CD8-positive, alpha-beta memory T cell (primary cell): ENCODE results near the gene GNG13. TPM values are rescaled to one million over a fixed set of nuclear protein-coding genes. Genes with fewer than 3 reads are reported as not detected.
A peak's percentile ranks its signal among the peaks of the same experiment; 100 is the strongest.

Source experiments
- CTCF ChIA-PET: fragments of 350-600 bp; sonication (Branson Sonifier 250); formaldehyde crosslinking; loops from one replicate; lab custom pipeline; 2021; ENCODE audit warnings: antibody characterized with exemption; lab: Charles Lee
- POLR2A ChIA-PET: fragments of 350-600 bp; sonication (Branson Sonifier 250); formaldehyde crosslinking; loops from one replicate; lab custom pipeline; 2021; ENCODE audit warnings: antibody characterized with exemption; lab: Charles Lee
- DNase-seq, 5 donors: peaks; one replicate each; pipeline versions ENCODE4 v3.0.0 to v3.0.0-alpha.2; 2020 to 2022; ENCODE audit warnings: mixed read lengths in 1 of 5
- H3K27ac ChIP-seq: one replicate; pipeline ENCODE4 v1.7.0; 2013; ENCODE audit warnings: low read depth, mild to moderate bottlenecking, low read length, moderate library complexity
- H3K27me3 ChIP-seq: 2 replicates; pipeline ENCODE4 v1.7.0; 2013; ENCODE audit warnings: low read length, mild to moderate bottlenecking; ENCODE audit not compliant: insufficient read depth, poor library complexity, severe bottlenecking
- H3K36me3 ChIP-seq: 2 replicates; pipeline ENCODE4 v1.7.0; 2013; ENCODE audit warnings: mild to moderate bottlenecking, low read length, moderate library complexity; ENCODE audit not compliant: insufficient read depth
- H3K4me1 ChIP-seq: 2 replicates; pipeline ENCODE4 v1.7.0; 2013; ENCODE audit warnings: mild to moderate bottlenecking, low read length, moderate library complexity; ENCODE audit not compliant: insufficient read depth
- H3K4me3 ChIP-seq: 2 replicates; pipeline ENCODE4 v1.7.0; 2013; ENCODE audit warnings: mild to moderate bottlenecking, low read length
- H3K9me3 ChIP-seq: 2 replicates; pipeline ENCODE4 v1.7.0; 2013; ENCODE audit warnings: mild to moderate bottlenecking, low read length
- H3K27ac Mint-ChIP-seq, 8 donors: one replicate each; pipeline ENCODE4 v1.8.0; 2020 to 2021; ENCODE audit warnings: mixed read lengths in 8 of 8, mild to moderate bottlenecking in 6 of 8, inconsistent platforms in 3 of 8, moderate library complexity in 3 of 8
- H3K27me3 Mint-ChIP-seq, 2 donors: one replicate each; pipeline ENCODE4 v1.8.0; 2020 to 2021; ENCODE audit warnings: mixed read lengths in 2 of 2, mild to moderate bottlenecking in 1 of 2, moderate library complexity in 1 of 2
- H3K36me3 Mint-ChIP-seq, 3 donors: one replicate each; pipeline ENCODE4 v1.8.0; 2020 to 2021; ENCODE audit warnings: mixed read lengths in 3 of 3, inconsistent platforms in 1 of 3, mild to moderate bottlenecking in 1 of 3
- H3K4me1 Mint-ChIP-seq, 3 donors: one replicate each; pipeline ENCODE4 v1.8.0; 2020 to 2021; ENCODE audit warnings: mixed read lengths in 3 of 3, inconsistent platforms in 1 of 3, mild to moderate bottlenecking in 1 of 3
- H3K4me3 Mint-ChIP-seq, 7 donors: one replicate each; pipeline ENCODE4 v1.8.0; 2020 to 2021; ENCODE audit warnings: mixed read lengths in 7 of 7, mild to moderate bottlenecking in 6 of 7, moderate library complexity in 4 of 7, inconsistent platforms in 2 of 7
- H3K9me3 Mint-ChIP-seq, 5 donors: one replicate each; pipeline ENCODE4 v1.8.0; 2020 to 2022; ENCODE audit warnings: mixed read lengths in 5 of 5, mild to moderate bottlenecking in 3 of 5, moderate library complexity in 2 of 5, inconsistent platforms in 1 of 5
- polyA plus RNA-seq: library from polyadenylated mRNA; unstranded; fragments of 300-500 nt; fragmentation: Illumina TruSeq; gene quantifications from one replicate; pipeline ENCODE4 v1.2.3, GENCODE V29; 2021
- total RNA-seq, 2 experiments: library from RNA; stranded (reverse); gene quantifications; one replicate each; pipeline ENCODE4 v1.2.3, GENCODE V29; 2021

Gene GNG13
- total and polyA plus RNA-seq, 3 experiments from 2014 or later = not detected

GRCh38 chr16:828891-829290 lies 28.4 kb upstream of the GNG13 start:
- Mint-ChIP-seq H3K4me1 (no peaks in the 10 kb centered on the region), H3K36me3 (no peaks in the 10 kb centered on the region), H3K27me3 (peaks cover 5 to 14% of the 10 kb centered on the region in 2 donors), H3K27ac (no peak overlapping the region), H3K9me3 (no peaks in the 10 kb centered on the region), H3K4me3 (no peak overlapping the region)
- H3K27ac ChIP-seq = no peak overlapping the region
- no peaks in the 10 kb centered on the region for H3K36me3 ChIP-seq
- H3K27me3 ChIP-seq = no peaks in the 10 kb centered on the region
- no peak overlapping the region for H3K4me3 ChIP-seq
- no peak for DNase-seq
- ChIA-PET CTCF (no interaction called here), POLR2A (no interaction called here)
- no peaks in the 10 kb centered on the region for H3K9me3 ChIP-seq
- no peaks in the 10 kb centered on the region for H3K4me1 ChIP-seq

DNA sequence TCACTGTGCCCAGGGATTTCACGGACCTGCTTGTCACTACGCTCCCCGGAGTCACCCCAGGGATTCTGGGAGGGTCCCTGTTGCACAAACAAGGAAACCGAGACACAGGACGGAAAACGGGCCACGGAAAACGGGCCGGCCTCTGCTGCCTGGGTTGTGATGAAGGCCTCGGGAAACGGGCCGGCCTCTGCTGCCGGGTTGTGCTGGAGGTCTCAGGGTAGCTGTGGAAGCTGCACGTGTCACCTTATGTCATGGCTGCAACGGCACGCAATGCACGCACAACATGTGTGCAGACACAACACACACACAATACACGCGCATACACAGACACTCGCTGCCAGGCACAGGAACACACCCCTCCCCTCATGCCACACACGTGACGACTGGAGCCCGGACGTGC lies 27.0 kb upstream of the GNG13 start:
- Mint-ChIP-seq H3K9me3 (no peaks in the 10 kb centered on the region), H3K4me3 (no peak overlapping the region), H3K27ac (no peak overlapping the region), H3K27me3 (peaks cover 5 to 19% of the 10 kb centered on the region in 2 donors), H3K4me1 (no peaks in the 10 kb centered on the region), H3K36me3 (no peaks in the 10 kb centered on the region)
- H3K27ac ChIP-seq = no peak overlapping the region
- POLR2A ChIA-PET = no interaction called here
- no peak for DNase-seq
- CTCF ChIA-PET = no interaction called here
- no peaks in the 10 kb centered on the region for H3K36me3 ChIP-seq
- H3K4me3 ChIP-seq = no peak overlapping the region
- no peaks in the 10 kb centered on the region for H3K9me3 ChIP-seq
- H3K27me3 ChIP-seq = no peaks in the 10 kb centered on the region
- H3K4me1 ChIP-seq = no peaks in the 10 kb centered on the region

- H3K36me3 ChIP-seq = no peaks in the 10 kb centered on the region
- no peaks in the 10 kb centered on the region for H3K9me3 ChIP-seq
- no peak overlapping the region for H3K4me3 ChIP-seq
- no peaks in the 10 kb centered on the region for H3K27me3 ChIP-seq
- peaks cover 0 to 5% (median 0%) of the 10 kb centered on the region in 3 donors for H3K4me1 Mint-ChIP-seq
- H3K4me3 Mint-ChIP-seq = no peak overlapping the region
- ChIA-PET CTCF (no interaction called here), POLR2A (no interaction called here)
- no peak overlapping the region for H3K27ac ChIP-seq
- no peaks in the 10 kb centered on the region for H3K9me3 Mint-ChIP-seq
- H3K27me3 Mint-ChIP-seq = peaks cover 7 to 27% of the 10 kb centered on the region in 2 donors
- no peaks in the 10 kb centered on the region for H3K36me3 Mint-ChIP-seq
- no peaks in the 10 kb centered on the region for H3K4me1 ChIP-seq
- no peak for DNase-seq
- H3K27ac Mint-ChIP-seq = peak overlapping the region in 1 of 8 donors; percentile 63
These were observed 25.0 kb upstream of the GNG13 start for GRCh38 chr16:825341-826061.

DNA sequence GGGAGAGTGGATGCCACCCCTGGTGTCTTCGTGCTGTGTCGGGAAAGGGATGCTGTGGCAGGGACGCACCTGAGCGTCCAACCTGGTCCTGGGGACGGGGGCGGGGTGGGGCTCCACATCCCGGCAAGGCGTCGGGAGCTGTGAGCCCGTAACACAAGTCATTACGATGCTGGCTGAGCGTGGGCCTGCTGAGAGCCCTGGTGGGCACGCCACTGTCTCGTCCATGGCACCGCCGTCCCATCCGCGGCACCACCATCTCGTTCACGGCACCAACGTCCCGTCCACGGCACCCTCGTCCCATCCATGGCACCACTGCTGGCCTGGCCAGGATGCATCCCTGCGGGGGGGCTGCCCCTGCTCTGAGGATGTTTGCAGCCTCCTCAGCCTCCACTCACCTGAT lies 24.1 kb upstream of the GNG13 start:
- ChIA-PET CTCF (no interaction called here), POLR2A (no interaction called here)
- Mint-ChIP-seq H3K36me3 (no peaks in the 10 kb centered on the region), H3K9me3 (no peaks in the 10 kb centered on the region), H3K4me1 (peaks cover 4 to 11% (median 5%) of the 10 kb centered on the region in 3 donors), H3K4me3 (no peak overlapping the region), H3K27me3 (peaks cover 9 to 26% of the 10 kb centered on the region in 2 donors), H3K27ac (no peak overlapping the region)
- H3K9me3 ChIP-seq = no peaks in the 10 kb centered on the region
- H3K4me1 ChIP-seq = peaks cover 4% of the 10 kb centered on the region
- no peak for DNase-seq
- no peak overlapping the region for H3K4me3 ChIP-seq
- peaks cover under 1% of the 10 kb centered on the region for H3K27me3 ChIP-seq
- no peak overlapping the region for H3K27ac ChIP-seq
- H3K36me3 ChIP-seq = no peaks in the 10 kb centered on the region

- H3K4me1 Mint-ChIP-seq = peaks cover 6 to 15% (median 9%) of the 10 kb centered on the region in 3 donors
- no peaks in the 10 kb centered on the region for H3K9me3 Mint-ChIP-seq
- H3K4me3 Mint-ChIP-seq = no peak overlapping the region
- ChIA-PET CTCF (no interaction called here), POLR2A (no interaction called here)
- peaks cover 7% of the 10 kb centered on the region for H3K4me1 ChIP-seq
- no peaks in the 10 kb centered on the region for H3K36me3 Mint-ChIP-seq
- H3K36me3 ChIP-seq = no peaks in the 10 kb centered on the region
- H3K27me3 ChIP-seq = peaks cover 4% of the 10 kb centered on the region
- no peak for DNase-seq
- no peak overlapping the region for H3K27ac Mint-ChIP-seq
- no peak overlapping the region for H3K27ac ChIP-seq
- H3K27me3 Mint-ChIP-seq = peaks cover 13 to 28% of the 10 kb centered on the region in 2 donors
- no peak overlapping the region for H3K4me3 ChIP-seq
- no peaks in the 10 kb centered on the region for H3K9me3 ChIP-seq
These were observed 23.7 kb upstream of the GNG13 start for GRCh38 chr16:824194-824593.

DNA sequence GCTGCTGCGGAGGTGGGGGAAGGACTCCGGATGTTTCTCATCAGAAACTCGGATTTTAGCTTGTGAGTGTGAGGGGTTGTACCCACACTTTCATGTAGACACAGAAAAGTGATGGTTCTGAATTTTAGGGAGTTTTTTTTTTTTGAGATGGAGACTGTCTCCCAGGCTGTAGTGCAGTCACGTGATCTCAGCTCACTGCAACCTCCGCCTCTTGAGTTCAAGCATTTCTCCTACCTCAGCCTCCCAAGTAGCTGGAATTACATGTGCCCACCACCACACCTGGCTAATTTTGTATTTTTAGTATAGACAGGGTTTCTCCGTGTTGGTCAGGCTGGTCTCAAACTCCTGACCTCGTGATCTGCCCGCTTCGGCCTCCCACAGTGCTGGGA lies 22.4 kb upstream of the GNG13 start:
- H3K4me1 ChIP-seq = peaks cover 7% of the 10 kb centered on the region
- H3K36me3 Mint-ChIP-seq = no peaks in the 10 kb centered on the region
- peaks cover 4% of the 10 kb centered on the region for H3K27me3 ChIP-seq
- CTCF ChIA-PET = no interaction called here
- POLR2A ChIA-PET = no interaction called here
- peaks cover 12 to 28% of the 10 kb centered on the region in 2 donors for H3K27me3 Mint-ChIP-seq
- no peak overlapping the region for H3K4me3 Mint-ChIP-seq
- no peaks in the 10 kb centered on the region for H3K9me3 Mint-ChIP-seq
- H3K36me3 ChIP-seq = no peaks in the 10 kb centered on the region
- no peak for DNase-seq
- H3K27ac ChIP-seq = no peak overlapping the region
- no peak overlapping the region for H3K4me3 ChIP-seq
- H3K9me3 ChIP-seq = no peaks in the 10 kb centered on the region
- H3K4me1 Mint-ChIP-seq = peaks cover 7 to 16% (median 10%) of the 10 kb centered on the region in 3 donors
- H3K27ac Mint-ChIP-seq = peak overlapping the region in 1 of 8 donors; percentile 19

DNA sequence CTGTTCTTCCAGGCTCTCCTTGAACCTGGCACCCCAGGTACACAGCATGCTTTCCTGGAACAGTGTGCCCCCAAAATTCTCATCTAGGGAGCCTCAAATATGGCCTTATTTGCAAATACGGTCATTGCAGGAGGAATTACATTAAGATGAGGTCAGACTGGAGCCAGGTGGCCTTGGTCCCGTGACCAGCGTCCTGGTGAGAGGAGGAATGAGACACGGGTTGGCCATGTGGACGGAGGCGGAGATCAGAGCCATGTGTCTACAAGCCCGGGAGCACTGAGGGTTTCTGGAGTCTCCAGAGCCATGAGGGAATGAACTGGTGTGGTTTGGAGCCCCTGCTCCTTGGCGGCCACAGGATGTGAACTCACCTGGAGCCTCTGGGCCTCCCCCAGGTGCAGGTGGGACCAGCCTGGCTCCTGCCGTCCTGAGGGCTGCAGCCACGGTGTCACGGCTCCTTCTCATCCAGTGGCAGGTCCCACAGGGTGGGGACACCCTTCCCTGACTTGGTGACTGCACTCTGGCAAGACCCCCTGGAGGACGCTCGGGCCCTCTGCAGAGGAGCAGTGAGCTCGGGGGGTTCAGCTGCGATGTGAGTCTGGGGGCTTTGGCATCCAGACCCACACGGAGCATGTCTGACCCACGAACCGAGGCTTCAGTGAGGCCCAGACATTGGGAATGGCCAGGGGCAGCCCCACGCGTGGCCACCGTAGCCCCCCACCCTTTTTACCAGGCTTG lies 21.8 kb upstream of the GNG13 start:
- Histone ChIP-seq H3K36me3 (no peaks in the 10 kb centered on the region), H3K4me3 (no peak overlapping the region), H3K4me1 (peaks cover 7% of the 10 kb centered on the region), H3K9me3 (no peaks in the 10 kb centered on the region), H3K27me3 (peaks cover 4% of the 10 kb centered on the region), H3K27ac (no peak overlapping the region)
- CTCF ChIA-PET = no interaction called here
- POLR2A ChIA-PET = interaction anchor here (0.6 kb wide), 1 partner anchor 182 kb away, joined by 4 read pairs; no protein-coding TSS in a partner anchor
- no peak for DNase-seq
- Mint-ChIP-seq H3K4me3 (no peak overlapping the region), H3K27me3 (peaks cover 12 to 28% of the 10 kb centered on the region in 2 donors), H3K9me3 (no peaks in the 10 kb centered on the region), H3K36me3 (no peaks in the 10 kb centered on the region), H3K27ac (peak overlapping the region in 1 of 8 donors; percentile 19), H3K4me1 (peaks cover 7 to 16% (median 10%) of the 10 kb centered on the region in 3 donors)

DNA sequence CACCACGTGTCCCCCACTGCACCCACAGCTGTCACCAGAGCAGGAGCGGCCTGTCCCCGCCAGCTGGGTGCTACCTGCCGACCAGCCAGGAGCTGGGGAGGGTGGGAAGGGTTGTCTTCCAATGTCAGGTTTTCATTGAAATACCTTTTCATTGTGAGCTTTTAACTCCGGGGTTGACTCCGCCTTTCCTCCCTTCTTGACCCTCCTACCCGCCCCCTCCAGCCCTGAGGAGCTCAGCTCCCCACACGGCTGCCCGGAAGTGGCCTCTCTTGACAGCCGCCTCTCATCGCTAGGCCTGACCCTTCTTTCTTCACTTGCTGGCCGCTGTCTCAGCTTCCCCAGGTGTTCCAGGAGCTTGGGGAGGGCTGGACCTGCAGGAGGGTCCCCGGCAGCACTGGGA lies 21.2 kb upstream of the GNG13 start:
- Histone ChIP-seq H3K4me1 (peaks cover 7% of the 10 kb centered on the region), H3K27ac (no peak overlapping the region), H3K27me3 (peaks cover 4% of the 10 kb centered on the region), H3K4me3 (no peak overlapping the region), H3K9me3 (no peaks in the 10 kb centered on the region), H3K36me3 (no peaks in the 10 kb centered on the region)
- ChIA-PET CTCF (no interaction called here), POLR2A (interaction anchor here (0.6 kb wide), 1 partner anchor 183 kb away, joined by 4 read pairs; no protein-coding TSS in a partner anchor)
- Mint-ChIP-seq H3K27ac (no peak overlapping the region), H3K4me1 (peaks cover 7 to 16% (median 10%) of the 10 kb centered on the region in 3 donors), H3K36me3 (no peaks in the 10 kb centered on the region), H3K4me3 (no peak overlapping the region), H3K9me3 (no peaks in the 10 kb centered on the region), H3K27me3 (peaks cover 12 to 28% of the 10 kb centered on the region in 2 donors)
- DNase-seq = no peak
